HG03066 (cell line): ENCODE data around the gene GSTO1.
"Not testable (repeated sequence)": the region's sequence is repeated elsewhere in the genome, so short reads cannot be mapped to it uniquely, and the experiment has no call there.

Experiments
- ATAC-seq: cut with Tn5 transposase; IDR thresholded peaks from one replicate; pipeline ENCODE4 v1.9.1; 2021; ENCODE audit warnings: low read depth; ENCODE audit not compliant: unreplicated experiment

GSTO1 gene

DNA sequence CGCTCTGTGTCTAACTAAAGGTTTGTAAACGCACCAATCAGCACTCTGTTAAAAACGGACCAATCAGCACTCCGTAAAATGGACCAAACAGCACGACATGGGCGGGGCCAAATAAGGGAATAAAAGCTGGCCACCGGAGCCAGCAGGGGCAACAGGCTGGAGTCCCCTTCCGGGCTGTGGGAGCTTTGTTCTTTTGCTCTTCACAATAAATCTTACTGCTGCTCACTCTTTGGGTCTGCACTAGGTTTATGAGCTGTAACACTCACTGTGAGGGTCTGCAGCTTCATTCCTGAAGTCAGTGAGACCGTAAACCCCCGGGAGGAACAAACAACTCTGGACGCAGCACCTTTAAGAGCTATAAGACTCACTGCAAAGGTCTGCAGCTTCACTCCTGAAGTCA lies 5.8 kb upstream of the GSTO1 start:
- not testable (repeated sequence) for ATAC-seq

DNA sequence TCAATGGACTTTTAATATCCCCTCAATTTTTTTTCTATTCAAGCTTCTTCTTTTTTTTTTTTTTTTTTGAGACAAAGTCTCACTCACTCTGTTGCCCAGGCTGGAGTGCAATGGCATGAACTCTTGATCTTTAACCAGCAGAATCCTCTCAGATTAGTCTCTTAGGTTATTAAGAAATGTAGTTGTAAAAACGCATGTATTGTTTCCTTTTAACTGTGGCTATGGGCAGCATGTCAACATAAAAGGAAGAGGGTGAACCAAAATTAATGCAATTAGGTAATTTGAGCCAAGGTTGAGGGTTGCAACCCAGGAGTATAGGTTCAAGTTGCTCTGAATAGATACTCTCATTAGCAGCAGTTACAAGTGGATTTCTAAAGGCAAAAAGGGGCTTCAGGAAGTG lies 4.3 kb upstream of the GSTO1 start:
- no peak for ATAC-seq

DNA sequence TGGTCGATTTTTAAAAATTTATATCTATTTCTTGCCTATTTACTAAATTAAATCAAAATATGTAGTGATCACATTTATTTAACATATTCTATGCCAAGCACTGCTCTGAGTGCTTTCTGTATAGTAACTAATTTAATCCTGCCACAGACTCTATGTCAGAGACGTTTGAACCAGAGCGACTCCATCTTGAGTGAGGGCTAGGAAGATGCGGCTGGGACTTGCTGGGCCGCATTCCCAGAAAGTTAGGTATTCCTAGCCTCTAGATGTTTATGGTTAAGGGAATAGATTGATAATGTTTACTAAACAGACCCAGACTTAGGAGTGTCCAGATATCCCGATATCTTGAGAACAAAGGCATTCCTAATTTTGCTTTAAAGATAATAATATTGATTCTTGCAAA lies 3.2 kb upstream of the GSTO1 start:
- no peak for ATAC-seq

DNA sequence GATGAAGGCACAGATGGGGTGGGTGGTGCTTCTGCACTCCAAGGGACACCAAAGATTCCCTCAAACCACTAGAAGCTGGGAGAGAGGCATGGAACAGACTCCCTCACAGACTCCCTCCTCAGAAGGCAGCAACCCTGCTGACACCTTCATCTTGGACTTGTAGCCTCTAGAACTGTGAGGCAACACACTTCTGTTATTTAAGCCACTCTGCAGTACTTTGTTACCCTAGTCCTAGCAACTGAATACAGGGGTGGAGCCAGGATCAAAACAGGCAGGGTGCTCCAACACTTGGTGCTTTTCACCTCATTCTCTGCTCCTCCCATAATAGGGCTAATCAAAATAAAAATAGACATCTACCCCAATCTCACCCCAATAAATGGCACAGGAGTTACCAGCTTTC lies 2.3 kb upstream of the GSTO1 start:
- no peak for ATAC-seq

DNA sequence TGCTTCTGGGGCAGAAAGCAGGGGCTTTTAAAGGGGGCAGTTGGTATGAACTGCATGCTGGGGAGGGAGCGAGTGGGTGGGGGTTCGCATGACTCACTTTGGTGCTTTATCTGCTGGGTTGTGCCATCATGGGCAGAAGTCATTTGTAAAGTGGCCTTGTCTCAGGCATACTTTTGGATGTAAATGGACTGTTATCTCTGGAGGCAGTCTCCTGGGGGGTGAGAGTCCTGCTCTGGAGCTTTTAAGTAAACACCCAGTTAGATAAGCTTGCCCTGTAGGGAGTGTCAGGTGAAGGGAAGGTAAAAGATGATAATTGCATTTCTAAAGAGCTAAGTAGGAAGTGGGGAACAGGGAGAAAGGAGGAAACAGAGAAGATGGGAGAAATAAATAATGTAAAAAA lies 1.6 kb upstream of the GSTO1 start:
- no peak for ATAC-seq

DNA sequence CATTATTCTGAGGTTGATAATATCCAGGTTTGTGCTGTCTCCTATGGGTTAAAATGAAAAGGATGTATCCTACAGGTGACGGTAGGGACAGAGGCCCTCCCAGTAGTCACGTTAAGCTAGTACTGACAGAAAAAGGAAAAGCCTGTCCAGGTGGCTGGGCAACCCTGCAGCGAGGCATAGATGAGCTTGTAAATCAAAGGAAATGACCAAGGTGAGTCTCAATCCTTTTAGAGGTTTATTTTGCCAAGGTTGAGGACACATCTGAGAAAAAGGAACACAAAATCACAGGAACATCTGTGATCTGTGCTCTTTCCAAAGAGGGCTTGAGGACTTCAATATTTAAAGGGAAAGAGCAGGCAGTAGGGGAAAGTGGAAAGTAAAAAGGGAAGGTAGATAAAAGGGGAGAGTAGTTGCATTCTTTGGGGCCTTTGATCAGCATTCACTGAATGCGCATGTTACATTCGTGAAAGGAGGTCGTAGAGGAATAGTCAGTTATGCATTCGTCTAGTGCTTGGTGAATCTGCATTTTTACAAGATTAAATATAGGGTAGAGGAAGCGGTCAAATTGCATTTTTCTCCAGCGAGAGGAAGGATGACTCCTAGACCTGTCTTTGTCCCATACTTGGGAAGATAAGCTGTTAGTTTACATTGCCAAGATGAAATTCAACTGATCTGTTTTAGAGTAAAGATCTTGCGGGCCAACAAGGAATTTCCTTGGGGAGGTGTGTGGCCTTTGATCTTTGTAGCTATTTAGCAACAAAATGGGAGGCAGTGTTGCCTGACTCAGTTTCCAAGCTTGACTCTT lies 884 bp upstream of the GSTO1 start:
- no peak for ATAC-seq

DNA sequence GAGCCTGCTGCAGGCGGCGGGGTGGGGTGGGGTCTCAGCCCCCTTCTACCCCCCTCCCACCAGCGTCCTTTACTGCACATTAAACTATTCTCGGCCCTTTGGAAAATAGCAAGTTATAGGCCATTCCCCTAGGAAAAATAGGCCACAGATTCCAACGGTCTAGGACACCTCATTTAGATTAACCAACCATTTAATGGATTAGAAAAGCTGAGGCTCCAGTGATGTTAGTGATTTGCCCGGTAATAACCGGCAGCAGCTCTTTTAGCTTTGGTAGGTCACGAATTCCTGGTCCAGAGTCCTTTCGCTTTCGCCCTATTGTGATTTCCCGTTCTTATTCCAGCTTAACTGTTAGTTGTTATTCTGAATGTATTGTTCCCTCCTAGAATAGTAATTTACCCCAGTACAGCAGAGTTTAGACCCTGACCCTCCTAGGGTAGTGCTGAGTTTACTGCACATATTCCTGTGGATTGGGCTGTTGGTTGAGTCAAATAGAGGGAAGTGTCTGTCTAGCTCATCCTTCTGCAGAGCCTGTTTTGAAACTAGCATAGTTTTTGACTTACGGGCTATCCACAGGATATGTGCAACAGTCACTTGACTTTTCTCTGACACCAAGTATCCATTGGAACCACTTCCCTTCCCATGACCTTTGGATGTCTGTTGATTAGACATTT lies 754 bp downstream of the GSTO1 start:
- ATAC-seq = peak; percentile 34

DNA sequence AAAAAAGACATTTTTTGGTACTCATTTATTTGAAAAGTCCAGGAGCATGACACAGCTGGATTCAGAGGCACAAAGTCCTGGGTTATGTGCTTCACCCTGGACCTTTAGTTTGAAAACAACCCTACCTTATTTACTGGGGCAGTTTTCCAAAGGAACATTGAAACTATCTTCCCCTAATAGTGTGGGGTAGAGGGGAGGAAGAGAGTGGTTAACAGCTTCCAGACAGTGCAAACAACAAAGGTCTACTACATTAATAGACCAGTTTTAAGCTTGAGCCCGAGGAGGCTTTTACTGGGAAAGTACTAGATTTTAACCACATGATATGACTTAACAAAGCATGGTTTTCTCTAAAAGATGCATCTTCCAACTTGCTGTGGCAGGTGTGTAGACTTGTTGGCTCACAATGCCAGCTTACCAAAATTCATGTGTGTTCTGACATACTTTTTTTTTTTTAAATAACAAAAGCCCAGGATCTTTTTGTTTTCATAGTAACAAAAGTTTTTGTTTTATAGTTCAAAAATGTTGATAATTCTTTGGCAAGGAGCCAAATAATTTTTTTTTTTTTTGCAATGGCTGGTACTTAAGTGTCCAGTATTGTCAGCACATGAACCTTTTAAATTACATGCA lies 1.8 kb downstream of the GSTO1 start:
- ATAC-seq = no peak

DNA sequence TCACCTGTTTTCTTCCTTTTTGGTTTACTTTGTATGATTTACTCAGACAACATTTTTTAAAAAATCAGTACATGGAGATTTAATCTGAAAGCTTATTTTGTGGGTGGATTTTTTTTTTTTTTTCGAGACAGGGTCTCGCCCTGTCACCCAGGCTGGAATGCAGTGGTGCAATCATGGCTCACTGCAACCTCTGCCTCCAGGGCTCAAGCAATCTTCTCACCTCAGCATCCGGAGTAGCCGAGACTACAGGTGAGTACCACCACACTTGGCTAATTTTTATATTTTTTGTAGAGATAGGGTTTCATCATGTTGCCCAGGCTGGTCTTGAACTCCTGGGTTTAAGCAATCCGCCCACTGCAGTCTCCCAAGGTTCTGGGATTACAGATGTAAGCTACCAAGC lies 2.5 kb downstream of the GSTO1 start:
- no peak for ATAC-seq

DNA sequence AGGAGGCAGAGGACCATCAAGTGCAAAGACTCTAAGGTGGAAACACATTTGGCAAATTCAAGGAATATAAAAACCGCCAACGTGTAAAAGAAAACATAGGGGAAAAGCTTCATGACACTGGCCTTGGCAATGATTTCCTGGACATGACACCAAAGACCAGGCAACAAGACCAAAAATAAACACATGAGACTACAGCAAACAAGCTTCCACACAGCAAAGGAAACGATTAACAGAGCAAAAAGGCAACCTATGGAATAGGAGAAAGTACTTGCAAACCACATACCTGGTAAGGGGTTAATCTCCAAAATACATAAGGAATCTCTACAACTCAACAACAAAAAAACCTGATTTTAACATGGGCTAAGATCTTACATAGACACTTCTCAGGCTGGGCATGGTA lies 3.5 kb downstream of the GSTO1 start:
- no peak for ATAC-seq

DNA sequence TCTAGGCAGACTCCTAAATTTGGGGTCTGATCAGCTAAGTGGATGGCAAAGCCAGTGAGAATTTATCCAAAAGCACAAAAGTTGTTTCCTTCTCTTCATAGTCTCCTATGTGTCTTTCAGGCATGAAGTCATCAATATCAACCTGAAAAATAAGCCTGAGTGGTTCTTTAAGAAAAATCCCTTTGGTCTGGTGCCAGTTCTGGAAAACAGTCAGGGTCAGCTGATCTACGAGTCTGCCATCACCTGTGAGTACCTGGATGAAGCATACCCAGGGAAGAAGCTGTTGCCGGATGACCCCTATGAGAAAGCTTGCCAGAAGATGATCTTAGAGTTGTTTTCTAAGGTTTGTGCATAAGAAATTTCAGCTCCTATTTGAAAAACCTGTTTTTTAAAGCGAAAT lies 4.8 kb downstream of the GSTO1 start:
- ATAC-seq = no peak

DNA sequence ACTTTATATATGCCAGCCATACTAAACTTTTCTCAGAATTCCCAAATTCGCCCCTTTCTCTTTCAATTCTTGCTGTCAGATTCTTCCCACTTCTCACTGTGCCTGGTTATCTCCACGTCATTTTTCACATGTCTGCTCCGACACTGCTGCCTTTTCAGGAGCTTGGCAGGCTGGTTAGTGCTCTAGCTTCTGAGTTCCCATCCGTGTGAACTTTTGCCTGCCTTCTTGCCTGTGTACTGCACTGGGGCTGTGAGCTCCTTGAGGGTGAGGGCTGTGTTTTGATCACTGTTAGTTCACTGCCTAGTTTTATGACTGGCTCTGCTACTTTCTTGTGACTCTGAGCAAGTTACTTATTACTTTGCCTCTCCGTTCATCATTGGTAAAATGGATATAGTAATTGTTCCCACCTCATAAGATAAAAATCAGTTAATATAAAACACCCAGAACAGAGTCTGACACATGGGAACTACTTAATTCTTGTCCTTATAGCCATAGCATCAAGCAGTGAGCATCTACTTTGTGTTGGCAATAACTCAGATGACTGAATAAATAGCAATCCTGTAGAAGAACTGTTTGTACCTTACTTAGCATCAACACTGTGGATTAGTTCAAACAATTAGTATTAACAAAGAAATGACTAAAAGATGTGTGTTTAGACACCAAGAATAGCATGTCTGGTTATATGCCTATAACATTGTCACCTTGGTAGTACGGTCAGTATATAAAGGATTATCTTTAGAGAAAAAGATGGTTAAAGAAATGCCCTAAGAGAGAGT lies 5.5 kb downstream of the GSTO1 start:
- no peak for ATAC-seq

DNA sequence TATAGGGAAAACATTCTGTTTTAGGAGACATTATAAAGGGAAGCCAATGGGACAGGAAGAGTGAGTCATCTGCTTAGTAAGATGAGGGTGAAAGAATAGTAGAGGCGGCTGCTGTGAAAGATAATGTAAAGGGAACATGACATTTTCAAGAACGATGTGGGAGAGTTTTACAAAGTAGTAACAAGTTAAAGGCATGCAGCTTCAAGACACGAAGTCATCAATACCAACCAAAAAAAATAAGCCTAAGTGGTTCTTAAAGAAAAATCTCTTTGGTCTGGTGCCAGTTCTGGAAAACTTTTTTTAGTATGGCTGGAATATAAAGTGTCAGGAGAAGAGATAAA lies 6.1 kb downstream of the GSTO1 start:
- no peak for ATAC-seq

DNA sequence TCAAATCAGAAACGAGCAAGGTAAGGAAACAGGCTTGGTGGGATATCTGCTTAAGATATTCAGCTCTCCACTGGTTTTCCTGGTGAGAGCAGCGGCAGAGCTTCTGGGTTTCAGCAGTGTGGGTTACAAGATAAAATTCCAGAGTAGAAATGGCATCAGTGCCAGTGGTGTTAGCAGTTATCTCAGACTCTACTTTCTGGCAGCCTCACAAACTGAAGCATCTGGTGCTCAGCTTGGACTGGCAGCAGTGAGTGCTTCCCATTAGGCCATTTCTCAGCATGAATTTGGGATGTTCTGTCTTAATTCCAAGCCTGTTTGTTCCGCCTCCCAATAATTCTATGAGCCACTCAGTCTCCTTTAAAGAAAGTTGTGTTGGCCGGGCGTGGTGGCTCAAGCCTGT lies 7.4 kb downstream of the GSTO1 start:
- no peak for ATAC-seq

DNA sequence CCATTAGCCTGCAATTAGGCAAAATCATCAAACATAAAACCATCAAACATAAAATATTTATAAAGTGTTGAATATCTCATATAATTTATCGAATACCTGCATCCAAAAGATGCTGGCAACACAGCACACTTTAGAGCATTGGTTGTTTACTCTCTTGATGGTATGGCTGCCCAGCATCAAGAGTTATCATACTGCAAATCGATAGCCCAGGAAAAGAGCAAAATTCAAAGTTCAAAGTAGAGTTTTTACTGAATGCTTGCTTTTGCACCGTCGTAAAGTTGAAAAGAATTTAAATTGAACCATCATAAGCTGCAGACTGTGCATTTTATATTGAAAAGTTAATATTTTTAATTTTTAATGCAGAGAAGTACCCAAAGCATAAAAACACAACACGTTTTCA lies 10.1 kb downstream of the GSTO1 start:
- no peak for ATAC-seq

DNA sequence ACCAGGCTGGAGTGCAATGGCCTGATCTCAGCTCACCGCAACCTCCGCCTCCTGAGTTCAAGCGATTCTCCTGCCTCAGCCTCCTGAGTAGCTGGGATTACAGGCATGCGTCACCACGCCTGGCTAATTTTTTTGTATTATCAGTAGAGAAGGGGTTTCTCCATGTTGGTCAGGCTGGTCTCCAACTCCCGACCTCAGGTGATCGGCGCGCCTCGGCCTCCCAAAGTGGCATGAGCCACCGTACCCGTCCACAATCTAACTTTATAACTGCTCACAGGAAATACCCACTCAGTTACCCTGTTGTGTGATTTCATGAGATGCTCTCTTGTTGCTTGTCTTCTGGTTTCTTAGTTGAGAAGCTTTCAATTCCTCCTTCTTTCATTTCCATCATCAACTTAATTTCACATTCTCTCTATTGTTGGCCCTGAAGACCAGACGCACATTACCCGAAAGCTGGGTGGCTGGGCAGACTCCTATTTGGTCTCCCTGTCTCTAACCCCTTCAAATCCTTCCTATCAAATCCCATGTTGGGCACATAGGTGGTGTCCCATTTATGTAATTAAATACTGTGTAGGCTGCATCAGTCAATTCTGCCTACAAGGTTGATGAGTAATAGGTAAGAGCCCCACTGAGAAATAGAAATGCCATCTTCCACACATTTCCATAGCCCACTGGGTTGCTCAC lies 13.2 kb downstream of the GSTO1 start:
- ATAC-seq = no peak

DNA sequence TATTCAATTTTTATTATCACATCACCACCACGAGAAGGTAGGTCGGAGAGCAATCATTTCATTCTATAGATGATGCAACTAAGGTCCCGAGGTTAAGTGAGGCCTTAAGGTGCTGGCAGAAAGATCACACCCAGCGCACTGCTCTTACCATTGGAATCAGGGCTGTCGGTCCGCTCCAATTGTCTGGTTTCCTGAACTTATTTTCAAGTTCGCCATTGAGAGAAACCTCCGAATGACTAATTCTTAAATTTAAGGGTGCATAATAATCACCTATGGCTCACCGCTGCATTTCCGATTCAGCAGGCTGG lies 13.7 kb downstream of the GSTO1 start:
- ATAC-seq = no peak

DNA sequence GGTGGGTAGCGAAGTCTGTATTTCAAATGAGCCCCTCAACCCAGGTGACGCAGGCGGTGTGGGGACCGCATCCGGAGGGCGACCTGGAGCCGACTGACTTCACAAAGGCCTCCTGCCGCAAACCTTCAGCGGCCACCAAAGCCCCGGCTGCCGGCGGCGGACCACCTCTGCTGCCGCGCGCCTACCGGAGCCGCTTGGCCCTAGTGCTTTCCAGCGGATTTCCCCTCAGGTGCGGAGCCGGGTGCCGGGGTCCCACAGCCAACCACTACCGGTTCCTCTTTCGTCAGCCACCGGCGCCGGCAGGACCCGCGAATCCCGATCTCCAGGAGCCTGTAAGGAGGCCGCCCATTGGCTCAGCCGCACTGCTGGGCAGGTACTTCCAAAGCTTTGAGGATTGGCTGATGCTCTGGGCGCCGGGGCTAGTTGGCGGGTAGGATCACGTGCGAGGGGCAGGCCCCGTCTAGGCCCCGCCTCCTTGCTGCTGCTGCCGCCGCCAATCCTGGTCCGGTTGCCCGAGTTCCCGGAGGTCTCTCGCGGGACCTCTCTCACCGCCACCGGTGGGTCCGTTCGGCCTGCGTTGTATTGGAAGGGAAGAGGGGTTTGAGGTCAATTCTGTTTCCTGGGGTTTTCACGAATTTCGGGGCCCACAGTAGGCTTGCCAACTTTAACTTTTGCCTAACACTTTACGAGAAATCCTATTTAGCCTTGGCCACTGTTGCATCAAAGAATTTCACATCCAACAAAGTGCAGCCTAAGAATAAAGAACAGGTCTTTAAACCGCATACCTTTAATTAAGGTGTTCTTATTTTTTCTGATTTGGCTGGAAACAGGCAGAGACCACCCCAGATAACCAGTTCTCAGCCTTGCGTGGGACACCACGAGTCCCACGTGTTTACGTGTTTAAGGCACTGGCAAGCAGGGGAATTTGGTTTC lies 14.3 kb downstream of the GSTO1 start, which contains the start of gene GSTO2:
TSS of gene GSTO2 (plus strand) at position 472 of the 933 bp plus-strand sequence. CDS start 5,732 bp downstream, outside the sequence.
- ATAC-seq = peak; percentile 99

DNA sequence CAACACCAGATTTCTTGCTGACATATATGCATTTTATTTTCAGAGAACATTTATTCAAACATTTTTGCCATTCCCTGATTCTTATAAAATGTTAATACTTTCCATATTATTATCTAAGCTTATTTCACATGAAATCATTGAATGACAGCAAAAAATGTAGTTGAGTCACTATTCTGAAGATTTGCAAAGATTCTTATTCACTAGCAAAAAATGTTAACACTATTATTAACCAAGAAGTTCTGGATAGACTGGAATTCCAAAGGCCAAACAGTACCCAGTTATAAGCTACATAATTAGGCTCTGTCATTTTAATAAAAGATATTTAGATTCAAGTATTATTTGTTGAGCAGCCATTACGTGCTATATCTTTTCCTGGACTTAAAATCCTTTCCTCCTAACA lies 18.6 kb downstream of the GSTO1 start:
- no peak for ATAC-seq
